PC-9 (cell line): ENCODE data around the gene XXYLT1. TPM values are rescaled to one million over a fixed set of nuclear protein-coding genes. Genes with fewer than 3 reads are reported as not detected.

ENCODE experiments used
- BruUV-seq: library from RNA; stranded (reverse); fragments of 400-500 nt; replicated peaks from 2 replicates; lab custom pipeline; 2021; lab: Mats Ljungman, UMichigan
- CTCF ChIA-PET: fragments of 300-600 bp; sonication (Branson Sonifier 250); formaldehyde crosslinking; loops from one replicate; lab custom pipeline; 2022; ENCODE audit warnings: antibody characterized with exemption; lab: Charles Lee
- POLR2A ChIA-PET: fragments of 300-600 bp; sonication (Branson Sonifier 250); formaldehyde crosslinking; loops from one replicate; lab custom pipeline; 2022; ENCODE audit warnings: antibody characterized with exemption; ENCODE audit not compliant: unreplicated experiment; lab: Charles Lee
- DNase-seq, 2 experiments: peaks; one replicate each; pipeline versions ENCODE4 v3.0.0 to v3.0.0-alpha.2; 2015 to 2022; ENCODE audit warnings: mixed read lengths in 1 of 2
- H2AFZ ChIP-seq: fragments of 200-600 bp; sonication (generic); 2 replicates; pipeline ENCODE4 v1.8.1; 2017; ENCODE audit warnings: antibody characterized with exemption
- H3F3A ChIP-seq: fragments of 200-600 bp; sonication (generic); 2 replicates; pipeline ENCODE4 v1.8.1; 2017; ENCODE audit warnings: antibody characterized with exemption, mild to moderate bottlenecking, low read depth; ENCODE audit not compliant: insufficient read depth
- H3K27ac ChIP-seq: fragments of 200-600 bp; sonication (generic); 2 replicates; pipeline ENCODE4 v1.6.1; 2016; ENCODE audit warnings: mixed run types
- H3K27me3 ChIP-seq: fragments of 200-600 bp; sonication (generic); 2 replicates; pipeline ENCODE4 v1.6.1; 2016; ENCODE audit warnings: low read depth, mixed run types; ENCODE audit not compliant: insufficient read depth
- H3K36me3 ChIP-seq: fragments of 200-600 bp; sonication (generic); 2 replicates; pipeline ENCODE4 v1.6.1; 2016; ENCODE audit warnings: low read depth, mixed run types
- H3K4me1 ChIP-seq: fragments of 200-600 bp; sonication (generic); replicated peaks from 2 replicates; pipeline ENCODE4 v1.6.1; 2016; ENCODE audit warnings: mixed run types; ENCODE audit not compliant: insufficient read depth
- H3K4me2 ChIP-seq: fragments of 200-600 bp; sonication (generic); 2 replicates; pipeline ENCODE4 v1.6.1; 2017; ENCODE audit warnings: mixed run types
- H3K4me3 ChIP-seq: fragments of 200-600 bp; sonication (generic); 2 replicates; pipeline ENCODE4 v1.6.1; 2016; ENCODE audit warnings: mixed run types
- H3K79me2 ChIP-seq: fragments of 200-600 bp; sonication (generic); 2 replicates; pipeline ENCODE4 v1.6.1; 2017; ENCODE audit warnings: low read depth, mixed run types
- H3K9me2 ChIP-seq: fragments of 200-600 bp; sonication (generic); 2 replicates; pipeline ENCODE4 v1.8.1; 2017; ENCODE audit warnings: mild to moderate bottlenecking; ENCODE audit not compliant: insufficient read depth
- H3K9me3 ChIP-seq: fragments of 200-600 bp; sonication (generic); 2 replicates; pipeline ENCODE4 v1.8.1; 2016; ENCODE audit warnings: low read depth; ENCODE audit not compliant: insufficient read depth
- H4K20me1 ChIP-seq: fragments of 200-600 bp; sonication (generic); 2 replicates; pipeline ENCODE4 v1.8.1; 2017; ENCODE audit not compliant: insufficient read depth
- CTCF ChIP-seq: fragments of 200-600 bp; sonication (generic); conservative IDR thresholded peaks from 2 replicates; pipeline ENCODE4 v1.6.1; 2017; ENCODE audit warnings: mixed run types, antibody characterized with exemption, mild to moderate bottlenecking, moderate library complexity
- EZH2 ChIP-seq: fragments of 200-600 bp; sonication (generic); IDR thresholded peaks from 2 replicates; pipeline ENCODE4 v1.8.0; 2017; ENCODE audit warnings: antibody characterized with exemption, low read depth
- intact Hi-C: fragments of 100-400 bp; cut with micrococcal nuclease; formaldehyde crosslinking; loops from one replicate; pipeline ENCODE4 v1.10.0; 2022; ENCODE audit not compliant: unreplicated experiment
- total RNA-seq: library from RNA; stranded (reverse); gene quantifications from 2 replicates; pipeline ENCODE4 v1.2.3, GENCODE V29; 2021

Gene XXYLT1
- total RNA-seq, 1 experiment from 2014 or later, result 13.3 TPM

GRCh38 chr3:195240939-195241338 is 30.0 kb downstream of the XXYLT1 start:
- no peaks in the 10 kb centered on the region for H3K79me2 ChIP-seq
- H3K36me3 ChIP-seq, result no peaks in the 10 kb centered on the region
- H3K4me1 ChIP-seq, result no peaks in the 10 kb centered on the region
- H3K4me3 ChIP-seq, result no peak overlapping the region
- H3K9me3 ChIP-seq, result no peaks in the 10 kb centered on the region
- no peak overlapping the region for H2AFZ ChIP-seq
- no peaks in the 10 kb centered on the region for H3K27me3 ChIP-seq
- no peak overlapping the region for H3K27ac ChIP-seq
- no peaks in the 10 kb centered on the region for H3F3A ChIP-seq
- BruUV-seq, result no TSS peak
- POLR2A ChIA-PET, result no interaction called here
- no peak overlapping the region for H3K4me2 ChIP-seq
- no peaks in the 10 kb centered on the region for H4K20me1 ChIP-seq
- TF ChIP-seq CTCF (no peak), EZH2 (no peak)
- no peaks in the 10 kb centered on the region for H3K9me2 ChIP-seq
- CTCF ChIA-PET, result no interaction called here
- intact Hi-C loops, result no loop called here
- no peak for DNase-seq

GRCh38 chr3:195240171-195240701 is 30.7 kb downstream of the XXYLT1 start:
- Histone ChIP-seq H3K4me2 (no peak overlapping the region), H3K79me2 (no peaks in the 10 kb centered on the region), H3K4me1 (no peaks in the 10 kb centered on the region), H3F3A (no peaks in the 10 kb centered on the region), H2AFZ (no peak overlapping the region), H3K9me3 (no peaks in the 10 kb centered on the region), H3K27me3 (no peaks in the 10 kb centered on the region), H3K27ac (no peak overlapping the region), H3K4me3 (no peak overlapping the region), H3K36me3 (no peaks in the 10 kb centered on the region), H4K20me1 (no peaks in the 10 kb centered on the region), H3K9me2 (no peaks in the 10 kb centered on the region)
- CTCF ChIA-PET, result no interaction called here
- intact Hi-C loops, result no loop called here
- no peak for TF ChIP-seq EZH2
- no peak for TF ChIP-seq CTCF
- no peak for DNase-seq
- POLR2A ChIA-PET, result no interaction called here
- no TSS peak for BruUV-seq

GRCh38 chr3:195239121-195239520 is 31.8 kb downstream of the XXYLT1 start:
- H3K9me2 ChIP-seq, result no peaks in the 10 kb centered on the region
- no peak for DNase-seq
- H3K27ac ChIP-seq, result no peak overlapping the region
- no peak overlapping the region for H3K4me3 ChIP-seq
- H3F3A ChIP-seq, result no peaks in the 10 kb centered on the region
- no peaks in the 10 kb centered on the region for H3K27me3 ChIP-seq
- ChIA-PET POLR2A (no interaction called here), CTCF (no interaction called here)
- H2AFZ ChIP-seq, result no peak overlapping the region
- intact Hi-C loops, result no loop called here
- H3K9me3 ChIP-seq, result 0 out of 2 replicates have a peak, but pooled peaks cover 4% of the 10 kb centered on the region
- no peaks in the 10 kb centered on the region for H3K79me2 ChIP-seq
- H3K4me1 ChIP-seq, result no peaks in the 10 kb centered on the region
- BruUV-seq, result no TSS peak
- no peaks in the 10 kb centered on the region for H3K36me3 ChIP-seq
- no peaks in the 10 kb centered on the region for H4K20me1 ChIP-seq
- TF ChIP-seq CTCF, result no peak
- TF ChIP-seq EZH2, result no peak
- no peak overlapping the region for H3K4me2 ChIP-seq
